MM.1S (cell line): ENCODE results near the gene PXN.
"Not testable (repeated sequence)": the region's sequence is repeated elsewhere in the genome, so short reads cannot be mapped to it uniquely, and the experiment has no call there.

Experiments
- DNase-seq: peaks from one replicate; pipeline ENCODE4 v3.0.0-alpha.2; 2015
- H2AFZ ChIP-seq: fragments of 300-600 bp; sonication (generic); 2 replicates; pipeline ENCODE4 v1.6.0; 2016; ENCODE audit warnings: antibody characterized with exemption, low read length
- H3F3A ChIP-seq: fragments of 300-600 bp; sonication (generic); 2 replicates; pipeline ENCODE4 v1.6.1; 2016; ENCODE audit warnings: mild to moderate bottlenecking, antibody characterized with exemption, low read length, moderate library complexity, mixed read lengths; ENCODE audit not compliant: insufficient read depth
- H3K27ac ChIP-seq: fragments of 300-600 bp; sonication (generic); 2 replicates; pipeline ENCODE4 v1.5.1; 2016; ENCODE audit warnings: mild to moderate bottlenecking, low read length
- H3K27me3 ChIP-seq: fragments of 300-600 bp; sonication (generic); replicated peaks from 2 replicates; pipeline ENCODE4 v1.6.0; 2016; ENCODE audit warnings: low read length; ENCODE audit not compliant: insufficient read depth
- H3K36me3 ChIP-seq: fragments of 300-600 bp; sonication (generic); replicated peaks from 2 replicates; pipeline ENCODE4 v1.6.1; 2016; ENCODE audit warnings: mild to moderate bottlenecking, low read length, mixed read lengths; ENCODE audit not compliant: insufficient read depth
- H3K4me1 ChIP-seq: fragments of 300-600 bp; sonication (generic); 2 replicates; pipeline ENCODE4 v1.6.1; 2016; ENCODE audit warnings: low read length, mixed read lengths
- H3K4me2 ChIP-seq: fragments of 300-600 bp; sonication (generic); 2 replicates; pipeline ENCODE4 v1.6.0; 2016; ENCODE audit warnings: low read depth, low read length
- H3K4me3 ChIP-seq: fragments of 300-600 bp; sonication (generic); 2 replicates; pipeline ENCODE4 v1.5.1; 2016; ENCODE audit warnings: low read length, mixed read lengths
- H3K79me2 ChIP-seq: fragments of 300-600 bp; sonication (generic); 2 replicates; pipeline ENCODE4 v1.6.1; 2016; ENCODE audit warnings: mixed run types, low read length, mixed read lengths
- H3K9ac ChIP-seq: fragments of 300-600 bp; sonication (generic); 2 replicates; pipeline ENCODE4 v1.6.1; 2016; ENCODE audit warnings: low read length, mixed read lengths
- H3K9me2 ChIP-seq: fragments of 300-600 bp; sonication (generic); replicated peaks from 2 replicates; pipeline ENCODE4 v1.6.1; 2016; ENCODE audit warnings: mild to moderate bottlenecking, low read length, mixed read lengths; ENCODE audit not compliant: insufficient read depth
- H3K9me3 ChIP-seq: fragments of 300-600 bp; sonication (generic); replicated peaks from 2 replicates; pipeline ENCODE4 v1.6.1; 2016; ENCODE audit warnings: mild to moderate bottlenecking, low read length, mixed read lengths; ENCODE audit not compliant: insufficient read depth
- H4K20me1 ChIP-seq: fragments of 300-600 bp; sonication (generic); 2 replicates; pipeline ENCODE4 v1.6.1; 2016; ENCODE audit warnings: mild to moderate bottlenecking, low read length, moderate library complexity, mixed read lengths; ENCODE audit not compliant: insufficient read depth
- CTCF ChIP-seq: fragments of 300-600 bp; sonication (generic); IDR thresholded peaks from 2 replicates; pipeline ENCODE4 v1.5.1; 2016; ENCODE audit warnings: antibody characterized with exemption, low read length, mixed read lengths
- EZH2 ChIP-seq: fragments of 300-600 bp; sonication (generic); optimal IDR thresholded peaks from 2 replicates; pipeline ENCODE3; 2017; ENCODE audit warnings: low read depth, mild to moderate bottlenecking, antibody characterized with exemption, low read length, mixed read lengths
- EZH2phosphoT487 ChIP-seq: fragments of 300-600 bp; sonication (generic); IDR thresholded peaks from 2 replicates; pipeline ENCODE4 v1.6.1; 2018; ENCODE audit warnings: antibody characterized with exemption, low read length

PXN gene

GRCh38 chr12:120207227-120207626 lies 58.3 kb downstream of the PXN start:
- no peak for DNase-seq
- no peaks in the 10 kb centered on the region for H3K79me2 ChIP-seq
- H3F3A ChIP-seq, result no peaks in the 10 kb centered on the region
- H3K27me3 ChIP-seq, result no peaks in the 10 kb centered on the region
- H3K27ac ChIP-seq, result no peak overlapping the region
- H3K9me3 ChIP-seq, result no peaks in the 10 kb centered on the region
- H3K4me2 ChIP-seq, result no peak overlapping the region
- H3K9ac ChIP-seq, result no peak overlapping the region
- no peaks in the 10 kb centered on the region for H4K20me1 ChIP-seq
- H3K9me2 ChIP-seq, result no peaks in the 10 kb centered on the region
- no peaks in the 10 kb centered on the region for H3K36me3 ChIP-seq
- H3K4me1 ChIP-seq, result no peaks in the 10 kb centered on the region
- no peak overlapping the region for H3K4me3 ChIP-seq
- no peak overlapping the region for H2AFZ ChIP-seq
- TF ChIP-seq CTCF (no peak), EZH2phosphoT487 (no peak), EZH2 (no peak)

- not testable (repeated sequence) for H3K9me2 ChIP-seq, H2AFZ ChIP-seq
These were observed 58.7 kb downstream of the PXN start for GRCh38 chr12:120206781-120207180.

GRCh38 chr12:120206228-120206627 lies 59.3 kb downstream of the PXN start:
- no peak overlapping the region for H3K9ac ChIP-seq
- DNase-seq, result no peak
- H4K20me1 ChIP-seq, result no peaks in the 10 kb centered on the region
- no peaks in the 10 kb centered on the region for H3K4me1 ChIP-seq
- H3F3A ChIP-seq, result no peaks in the 10 kb centered on the region
- no peaks in the 10 kb centered on the region for H3K36me3 ChIP-seq
- H2AFZ ChIP-seq, result no peak overlapping the region
- H3K9me2 ChIP-seq, result no peaks in the 10 kb centered on the region
- H3K4me2 ChIP-seq, result no peak overlapping the region
- no peak overlapping the region for H3K27ac ChIP-seq
- TF ChIP-seq EZH2phosphoT487 (no peak), CTCF (no peak), EZH2 (no peak)
- H3K27me3 ChIP-seq, result no peaks in the 10 kb centered on the region
- no peaks in the 10 kb centered on the region for H3K79me2 ChIP-seq
- H3K4me3 ChIP-seq, result no peak overlapping the region
- H3K9me3 ChIP-seq, result no peaks in the 10 kb centered on the region

More at GRCh38 chr12:120206781-120207180, 58.7 kb downstream of the PXN start:
- H3K4me1 ChIP-seq, H3K36me3 ChIP-seq, H3K4me2 ChIP-seq, H4K20me1 ChIP-seq, H3F3A ChIP-seq, H3K27ac ChIP-seq, H3K9ac ChIP-seq, H3K4me3 ChIP-seq, H3K27me3 ChIP-seq, H3K9me3 ChIP-seq, DNase-seq, H3K79me2 ChIP-seq: not testable (repeated sequence)

GRCh38 chr12:120204171-120204570 lies 61.4 kb downstream of the PXN start:
- H4K20me1 ChIP-seq, result 0 out of 2 replicates have a peak, but pooled peaks cover 6% of the 10 kb centered on the region
- TF ChIP-seq CTCF (no peak), EZH2 (no peak), EZH2phosphoT487 (no peak)
- peaks cover 18% of the 10 kb centered on the region for H3K79me2 ChIP-seq
- no peaks in the 10 kb centered on the region for H3K27me3 ChIP-seq
- DNase-seq, result no peak
- no peaks in the 10 kb centered on the region for H3K9me2 ChIP-seq
- H3K4me2 ChIP-seq, result no peak overlapping the region
- no peaks in the 10 kb centered on the region for H3K9me3 ChIP-seq
- H3K36me3 ChIP-seq, result no peaks in the 10 kb centered on the region; the same call in 1 of the 2 replicates
- peaks cover 15% of the 10 kb centered on the region for H3F3A ChIP-seq
- no peaks in the 10 kb centered on the region for H3K4me1 ChIP-seq
- H3K9ac ChIP-seq, result no peak overlapping the region
- H3K27ac ChIP-seq, result no peak overlapping the region
- no peak overlapping the region for H2AFZ ChIP-seq
- H3K4me3 ChIP-seq, result no peak overlapping the region
